ENCODE measurements around the gene TRIO.
A peak's percentile ranks its signal among the peaks of the same experiment; 100 is the strongest.

The TRIO gene

DNA sequence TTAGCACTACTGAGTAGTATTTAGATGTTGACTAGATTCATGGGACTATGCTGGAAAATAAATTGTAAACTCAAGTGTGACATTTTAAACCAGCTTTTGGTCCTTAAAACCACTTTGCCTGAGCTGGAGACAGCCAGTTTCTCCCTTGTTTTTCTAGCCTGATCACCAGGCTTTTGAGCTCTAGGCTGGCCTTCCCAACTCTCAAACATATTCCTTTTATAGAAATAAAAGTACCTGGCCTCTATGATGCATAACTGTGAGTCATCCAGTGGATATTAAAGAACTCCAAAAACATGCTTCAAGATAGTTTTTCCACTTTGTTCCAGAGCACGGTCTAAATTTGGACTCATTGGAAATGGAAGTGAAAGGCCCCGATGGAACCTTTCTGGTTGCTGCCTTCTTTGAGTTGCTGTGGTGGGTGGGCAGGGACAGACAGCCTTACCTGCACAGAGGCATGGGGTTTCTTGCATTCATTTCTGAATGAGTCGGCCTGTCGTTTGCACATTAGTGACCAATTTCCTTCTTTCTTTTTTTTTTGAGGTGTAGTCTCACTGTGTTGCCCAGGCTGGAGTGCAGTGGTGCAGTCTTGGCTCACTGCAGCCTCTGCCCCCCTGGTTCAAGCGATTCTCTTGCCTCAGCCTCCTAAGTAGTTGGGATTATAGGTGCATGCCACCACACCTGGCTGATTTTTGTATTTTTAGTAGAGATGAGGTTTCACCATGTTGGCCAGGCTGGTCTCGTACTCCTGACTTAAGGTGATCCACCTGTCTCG, 43.1 kb downstream of the TRIO start:
- peak; percentile 84 for DNase-seq (ENCODE audit: low read depth)

DNA sequence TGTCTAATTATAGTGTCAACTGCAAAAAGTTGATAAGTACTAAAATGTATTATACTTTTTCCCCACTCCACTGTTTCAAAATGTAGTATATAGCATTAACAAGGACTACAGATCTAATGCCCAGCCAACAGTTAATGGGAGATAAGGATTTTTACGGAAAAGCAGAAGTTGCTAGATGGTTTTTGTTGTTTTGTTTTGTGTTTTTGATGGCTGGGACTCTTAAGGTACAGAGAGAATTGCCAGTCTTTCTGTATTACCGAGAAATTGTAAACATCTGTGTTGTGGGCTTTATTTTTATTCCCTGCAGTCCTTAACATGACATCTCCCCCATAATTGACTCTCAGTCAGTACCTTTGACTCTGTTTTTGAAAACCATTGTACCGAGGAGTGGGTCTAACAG, 44.0 kb downstream of the TRIO start:
- DNase-seq (ENCODE audit: low read depth): no peak

GRCh38 chr5:14187660-14188059, 44.5 kb downstream of the TRIO start:
- DNase-seq (ENCODE audit: low read depth): no peak

GRCh38 chr5:14188778-14189177, 45.6 kb downstream of the TRIO start:
- DNase-seq (ENCODE audit: low read depth): no peak

DNA sequence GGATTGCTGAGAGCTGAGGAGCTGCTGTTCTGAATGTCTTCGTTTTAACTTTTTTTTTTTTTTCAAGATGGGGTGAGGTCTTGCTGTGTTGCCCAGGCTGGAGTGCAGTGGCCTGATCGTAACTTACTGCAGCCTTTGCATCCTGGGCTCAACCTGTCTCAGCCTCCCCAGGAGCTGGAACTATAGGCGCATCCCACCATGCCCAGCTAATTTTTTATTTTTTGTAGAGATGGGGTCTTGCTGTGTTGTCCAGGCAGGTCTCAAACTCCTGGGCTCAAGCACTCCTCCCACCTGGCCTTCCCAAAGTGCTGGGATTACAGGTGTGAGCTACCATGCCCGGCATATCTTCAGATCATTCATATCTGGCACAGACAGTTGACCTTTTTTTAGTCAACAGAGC, 46.5 kb downstream of the TRIO start:
- DNase-seq (ENCODE audit: low read depth): no peak

DNA sequence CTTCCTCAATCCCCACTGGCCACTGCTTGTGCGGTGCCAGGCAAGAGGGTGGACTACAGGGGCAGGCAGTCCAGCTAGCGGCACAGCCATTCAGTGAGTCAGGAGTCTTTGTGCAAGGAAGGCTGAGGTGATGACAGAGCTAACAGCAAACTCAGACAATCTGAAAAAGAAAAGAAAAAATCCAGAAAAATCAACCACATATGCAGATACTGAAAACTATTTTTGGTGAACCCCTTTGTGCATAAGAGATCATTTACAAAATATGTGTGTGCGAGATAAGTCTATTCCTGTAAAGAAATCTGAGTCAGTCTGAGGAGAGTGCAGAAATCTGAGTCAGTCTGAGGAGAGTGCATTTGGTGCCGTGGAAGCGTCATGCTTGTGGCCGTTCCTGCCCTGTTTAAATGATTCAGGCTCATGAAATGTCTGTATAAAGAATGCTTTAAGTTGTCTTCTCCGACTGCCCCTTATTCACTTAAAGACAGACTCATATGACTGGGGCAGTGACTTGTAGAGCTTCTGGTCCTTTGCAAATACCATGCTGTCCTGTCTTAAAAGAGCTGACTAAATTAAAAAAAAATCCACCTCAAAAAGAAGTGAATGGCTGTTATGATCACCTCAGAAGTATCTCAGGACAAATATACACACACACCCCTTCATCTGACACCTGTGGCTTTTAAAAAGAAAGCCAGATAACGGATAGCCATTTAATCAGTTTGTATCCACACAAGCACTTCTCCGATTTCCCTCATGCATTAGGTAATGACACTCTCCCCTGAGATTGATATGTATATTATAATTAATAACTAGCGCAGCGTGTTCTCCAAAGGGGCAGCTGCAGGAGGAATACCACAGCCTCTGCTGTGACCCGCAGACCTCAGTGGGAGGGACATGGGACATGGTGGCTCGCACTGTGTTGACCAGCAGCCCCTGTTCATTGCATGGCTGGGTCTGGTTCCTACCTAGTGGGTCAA, 47.3 kb downstream of the TRIO start:
- peak; percentile 99 for DNase-seq (ENCODE audit: low read depth)

GRCh38 chr5:14191325-14191724, 48.2 kb downstream of the TRIO start:
- no peak for DNase-seq (ENCODE audit: low read depth)

GRCh38 chr5:14193496-14193895, 50.4 kb downstream of the TRIO start:
- DNase-seq (ENCODE audit: low read depth): no peak

DNA sequence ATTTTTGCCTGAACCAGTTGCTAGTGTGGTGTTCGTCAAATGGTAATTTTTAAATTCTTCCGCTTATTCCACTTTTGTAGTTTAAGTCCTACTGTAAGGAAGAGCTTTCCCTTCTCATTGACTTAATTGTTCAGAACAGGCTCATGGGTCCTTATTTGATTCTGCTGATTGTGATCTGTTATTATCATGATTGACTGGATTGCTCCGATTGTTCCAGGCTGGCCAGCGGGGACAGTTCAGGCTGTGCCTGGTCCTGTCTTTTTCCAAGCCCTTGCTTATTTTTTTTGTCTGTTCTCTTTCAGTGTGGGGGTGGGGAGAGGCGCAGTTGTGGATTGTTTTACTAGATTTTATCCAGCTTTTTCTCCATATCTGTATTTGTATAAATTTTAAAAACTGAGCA, 52.4 kb downstream of the TRIO start:
- DNase-seq (ENCODE audit: low read depth): no peak

- no peak for DNase-seq (ENCODE audit: low read depth)
Measured at GRCh38 chr5:14197056-14197455, 53.9 kb downstream of the TRIO start.

DNA sequence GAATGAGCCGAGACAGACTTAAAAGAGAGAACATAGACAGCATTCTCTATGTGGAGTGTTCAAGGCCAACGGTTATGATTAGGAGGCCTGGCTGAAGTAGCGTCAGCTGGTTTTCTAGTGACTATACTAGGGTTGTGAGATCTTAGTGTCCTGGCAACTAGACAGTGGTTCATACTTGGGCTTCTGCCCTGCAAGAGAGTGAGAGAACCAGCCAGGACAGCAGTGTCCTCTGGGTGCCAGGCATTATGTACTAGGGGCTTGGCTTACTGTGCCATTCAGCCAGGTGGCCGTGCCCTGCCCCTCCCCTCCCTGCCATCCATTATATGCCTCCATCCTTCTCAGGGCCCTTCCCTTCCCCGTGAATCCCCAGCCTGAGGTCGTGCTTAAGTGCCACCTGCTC, 56.8 kb downstream of the TRIO start:
- DNase-seq (ENCODE audit: low read depth): no peak

DNA sequence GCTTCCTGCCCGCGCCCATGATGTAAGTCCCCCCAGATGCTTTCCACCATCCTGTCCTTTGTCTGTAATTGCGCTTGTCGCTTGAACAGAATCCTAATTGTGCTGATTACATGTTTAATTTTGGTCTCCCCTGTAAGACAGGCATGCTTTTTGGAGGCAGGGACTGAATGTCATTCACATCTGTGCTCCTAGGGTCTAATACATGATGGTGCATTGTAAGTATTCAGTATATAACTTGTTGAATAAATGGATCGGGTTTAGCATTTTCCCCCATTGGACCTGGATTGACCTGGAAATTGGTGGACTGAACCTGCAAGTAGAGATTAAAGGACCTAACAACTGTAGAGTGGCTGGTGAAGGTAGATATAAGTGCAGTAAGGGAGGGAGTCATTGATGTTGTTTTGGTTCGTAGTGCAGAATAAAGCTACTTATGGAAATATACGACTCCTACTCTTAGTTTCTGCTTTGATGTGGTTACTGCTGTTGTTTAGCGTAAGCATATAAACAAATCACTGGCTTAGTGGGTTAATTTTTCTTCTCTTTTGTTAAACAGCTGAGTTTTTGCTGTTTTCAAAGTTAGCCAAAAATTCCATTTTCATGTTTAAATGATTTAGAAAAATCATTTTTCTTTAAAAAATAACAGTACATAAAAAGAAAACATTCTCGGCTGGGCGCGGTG, 57.3 kb downstream of the TRIO start:
- no peak for DNase-seq (ENCODE audit: low read depth)

- DNase-seq (ENCODE audit: low read depth): peak; percentile 73
Measured at GRCh38 chr5:14201325-14202045, 58.3 kb downstream of the TRIO start.

- peak; percentile 78 for DNase-seq (ENCODE audit: low read depth)
Measured at GRCh38 chr5:14202462-14202861, 59.3 kb downstream of the TRIO start.

- DNase-seq (ENCODE audit: low read depth): no peak
Measured at GRCh38 chr5:14204011-14204670, 61.0 kb downstream of the TRIO start.

DNA sequence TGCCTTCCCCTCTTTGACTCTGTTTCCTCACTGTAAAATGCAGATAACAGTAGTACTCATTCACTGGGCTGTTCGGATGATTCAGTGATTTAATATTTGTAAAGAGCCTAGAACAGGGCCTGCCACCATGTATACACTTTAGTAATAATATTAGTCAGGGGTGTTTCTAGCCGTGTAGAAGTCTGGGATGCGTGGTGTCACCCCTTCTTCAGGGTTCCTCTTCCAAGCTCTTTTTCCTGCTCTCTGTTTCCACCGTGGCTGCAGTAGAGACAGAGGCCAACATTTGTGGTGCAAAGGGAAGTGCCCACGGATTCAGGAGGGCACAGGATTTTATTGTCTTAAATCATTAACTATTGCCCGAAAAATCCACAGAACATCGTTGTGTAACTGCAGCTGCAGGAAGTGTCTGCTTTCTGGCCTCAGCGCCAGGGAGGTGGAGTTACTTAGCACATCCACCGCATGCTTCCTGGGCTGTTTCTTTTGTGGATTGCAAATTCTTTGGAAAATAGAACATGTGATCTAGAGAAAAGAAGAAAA, 61.7 kb downstream of the TRIO start:
- peak; percentile 87 for DNase-seq (ENCODE audit: low read depth)

DNA sequence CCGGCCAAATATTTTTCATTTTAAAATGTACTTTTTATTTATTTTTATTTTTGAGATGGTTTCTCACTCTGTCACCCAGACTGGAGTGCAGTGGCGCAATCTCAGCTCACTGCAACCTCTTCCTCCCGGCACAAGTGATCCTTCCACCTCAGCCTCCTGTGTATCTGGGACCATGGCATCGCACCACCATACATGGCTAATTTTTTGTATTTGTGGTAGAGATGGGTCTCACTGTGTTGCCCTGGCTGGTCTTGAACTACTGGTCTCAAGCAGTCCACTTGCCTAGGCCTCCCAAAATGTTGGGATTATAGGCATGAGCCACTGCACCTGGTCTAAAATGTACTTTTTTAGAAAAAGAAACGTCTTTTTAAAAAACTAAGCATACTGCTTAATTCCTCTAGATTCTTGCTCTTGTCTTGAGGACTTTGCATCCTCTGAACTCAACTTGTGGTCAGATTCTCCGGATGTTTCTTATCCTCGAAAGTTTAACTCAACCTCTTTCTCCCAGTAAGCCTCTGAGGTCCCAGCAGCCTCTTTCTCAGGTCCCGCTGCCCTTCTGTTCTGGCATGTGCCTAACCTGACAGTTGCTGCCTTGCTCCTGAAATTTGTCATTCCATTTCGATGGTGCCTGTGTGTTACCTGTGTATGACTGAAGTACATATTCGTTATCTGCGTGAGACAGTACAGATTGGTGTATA, 63.0 kb downstream of the TRIO start:
- no peak for DNase-seq (ENCODE audit: low read depth)

- DNase-seq (ENCODE audit: low read depth): peak; percentile 48
Measured at GRCh38 chr5:14207428-14207827, 64.3 kb downstream of the TRIO start.

- DNase-seq (ENCODE audit: low read depth): peak; percentile 95
Measured at GRCh38 chr5:14208071-14209021, 65.2 kb downstream of the TRIO start.

Data from ELR (cell line).